DMS153 (cell line): Measurements from ENCODE around the gene ESYT2.

Source experiments
- DNase-seq: peaks from one replicate; lab custom pipeline; 2025; lab: John Stamatoyannopoulos, UW

Gene ESYT2

DNA sequence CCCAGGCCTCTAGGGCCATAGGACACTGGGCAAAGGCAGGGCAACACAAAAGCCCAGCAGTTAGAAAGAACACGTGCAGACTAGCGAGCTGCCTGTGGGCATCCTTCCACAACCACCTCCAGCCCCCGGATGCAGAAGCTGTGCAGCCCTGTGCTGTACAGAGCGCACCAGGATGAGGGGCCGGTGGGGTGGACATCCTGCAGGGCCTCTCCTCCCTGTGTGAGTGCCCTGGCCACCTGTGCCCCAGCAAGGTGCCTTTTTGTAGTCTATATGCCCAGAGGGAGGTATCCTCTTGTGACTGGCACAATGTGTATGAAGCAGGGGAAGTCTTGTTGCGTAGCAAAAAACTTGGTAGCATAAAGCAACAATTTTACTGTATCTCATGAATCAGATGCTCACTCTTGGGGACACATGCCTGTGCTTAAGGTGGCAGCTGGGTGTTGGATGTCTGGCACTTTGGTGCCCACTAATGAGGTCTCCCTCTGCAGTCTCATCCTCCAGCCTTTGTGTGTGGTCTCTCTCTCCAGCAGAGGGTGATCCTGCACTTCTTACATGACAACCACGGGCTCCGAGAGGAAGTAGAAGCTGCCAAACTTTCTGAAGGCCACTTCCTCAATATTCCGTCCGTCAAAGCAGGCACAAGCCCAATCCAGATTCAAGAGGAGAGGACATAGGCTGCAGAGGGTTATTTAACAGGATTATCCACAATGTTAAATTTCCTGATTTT is 133.4 kb downstream of the ESYT2 start:
- DNase-seq = peak; percentile 61

DNA sequence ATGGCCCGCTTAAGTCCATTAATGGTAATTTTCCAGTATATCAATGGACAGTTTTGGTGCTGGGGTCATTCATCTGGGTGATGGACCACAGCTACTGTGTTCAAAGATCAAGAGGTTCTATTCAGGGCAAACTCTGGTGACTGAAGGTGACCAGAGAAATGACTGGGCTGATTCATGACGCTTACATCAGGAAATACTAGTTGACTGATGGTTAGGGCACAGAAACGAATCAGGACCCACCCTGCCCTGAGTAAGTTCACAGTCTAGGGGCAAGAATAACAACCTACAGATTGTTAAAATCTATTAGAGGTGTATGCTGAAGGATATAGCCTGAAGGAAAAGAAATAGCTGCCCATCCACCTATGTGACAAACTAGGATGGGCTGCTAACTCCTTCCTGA is 134.3 kb downstream of the ESYT2 start:
- no peak for DNase-seq

DNA sequence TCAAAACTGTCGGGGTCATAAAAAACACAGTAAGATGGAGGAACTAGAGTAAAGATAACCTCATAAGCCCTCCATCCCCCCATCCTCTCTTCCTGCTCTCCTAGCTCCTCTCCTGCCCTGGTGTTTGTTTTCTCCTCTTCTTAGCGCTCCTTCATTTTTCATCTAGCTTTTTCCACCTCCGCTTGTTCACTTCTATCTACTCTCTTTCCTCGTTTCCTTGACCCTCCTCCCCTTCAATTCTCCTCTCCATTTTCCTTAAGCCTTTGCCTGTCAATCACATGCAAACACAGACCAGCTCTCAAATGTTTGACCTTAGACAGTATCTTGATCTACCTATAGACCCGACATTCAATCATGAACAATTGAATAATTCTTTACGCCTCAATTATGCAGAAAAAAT is 134.7 kb downstream of the ESYT2 start:
- no peak for DNase-seq

DNA sequence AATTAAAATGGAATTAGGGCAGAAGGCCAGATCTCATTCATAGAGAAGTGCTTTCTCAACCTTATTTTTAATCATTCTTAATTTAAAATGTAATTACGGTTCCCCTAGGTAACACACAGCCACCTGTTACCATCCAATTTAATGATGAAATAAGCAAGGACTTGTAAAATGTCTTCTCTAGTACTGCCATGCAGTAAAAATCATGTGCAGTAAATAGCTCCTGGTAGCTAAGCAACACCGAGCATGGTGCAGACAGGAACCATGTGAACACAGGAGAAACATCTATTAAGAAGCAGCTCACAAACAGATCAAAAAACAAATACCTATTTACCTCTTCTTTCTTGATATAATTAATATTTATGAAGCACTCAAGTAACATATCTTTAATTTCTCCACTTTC is 139.8 kb downstream of the ESYT2 start:
- no peak for DNase-seq

DNA sequence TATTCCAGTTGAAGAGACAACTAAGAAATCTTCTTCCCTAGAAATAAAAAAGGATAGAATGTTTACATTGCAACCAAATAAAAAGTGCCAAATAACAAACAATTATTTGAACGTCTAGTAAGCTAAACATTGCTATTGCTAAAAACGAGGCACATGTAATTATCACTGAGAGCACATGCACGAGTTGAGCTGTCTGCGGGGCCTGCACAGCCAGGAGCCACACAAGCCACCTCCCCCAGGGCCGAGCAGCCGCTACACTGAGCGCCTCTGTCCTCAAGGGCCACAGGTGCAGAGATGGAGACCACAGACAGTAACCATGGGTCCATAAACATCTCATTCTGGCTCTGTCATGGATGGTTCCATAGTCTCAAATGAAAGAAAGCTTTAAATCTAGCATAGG is 141.9 kb downstream of the ESYT2 start:
- DNase-seq = no peak

DNA sequence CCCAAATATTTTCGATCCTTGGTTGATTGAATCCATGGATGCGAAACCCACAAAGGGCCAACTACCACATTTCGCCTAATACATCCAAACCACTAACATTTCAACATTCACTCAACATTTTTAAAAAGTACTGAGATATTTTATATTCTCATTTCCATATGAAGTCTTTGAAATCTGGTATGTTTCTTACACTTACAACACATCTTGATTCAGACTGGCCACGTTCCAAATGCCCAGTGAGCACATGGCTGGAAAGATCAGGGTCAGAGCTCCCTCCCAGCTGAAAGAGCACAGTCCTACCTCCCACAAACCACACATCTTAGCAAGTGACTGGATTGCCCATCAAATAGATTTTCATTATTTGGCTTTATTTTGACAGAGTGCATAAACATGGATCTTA is 143.6 kb downstream of the ESYT2 start:
- no peak for DNase-seq

DNA sequence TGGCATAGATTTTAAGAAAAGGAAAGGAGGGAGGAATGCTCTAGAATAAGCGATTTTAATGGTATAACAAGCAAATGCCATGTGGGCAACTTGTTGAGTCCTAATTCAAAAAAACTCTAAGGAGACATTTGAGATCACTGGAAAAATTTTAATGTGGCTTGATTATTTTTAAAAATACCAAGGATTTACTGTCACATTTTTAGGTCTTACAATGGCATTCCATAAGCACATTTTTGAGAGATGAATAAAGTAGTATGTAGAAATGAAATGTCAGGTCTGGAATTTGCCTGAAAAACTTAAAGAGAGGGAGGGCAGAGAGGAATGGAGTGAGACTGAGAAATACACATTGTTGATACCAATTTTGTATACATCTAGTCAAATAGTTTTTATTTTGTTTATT is 145.0 kb downstream of the ESYT2 start:
- DNase-seq = no peak

DNA sequence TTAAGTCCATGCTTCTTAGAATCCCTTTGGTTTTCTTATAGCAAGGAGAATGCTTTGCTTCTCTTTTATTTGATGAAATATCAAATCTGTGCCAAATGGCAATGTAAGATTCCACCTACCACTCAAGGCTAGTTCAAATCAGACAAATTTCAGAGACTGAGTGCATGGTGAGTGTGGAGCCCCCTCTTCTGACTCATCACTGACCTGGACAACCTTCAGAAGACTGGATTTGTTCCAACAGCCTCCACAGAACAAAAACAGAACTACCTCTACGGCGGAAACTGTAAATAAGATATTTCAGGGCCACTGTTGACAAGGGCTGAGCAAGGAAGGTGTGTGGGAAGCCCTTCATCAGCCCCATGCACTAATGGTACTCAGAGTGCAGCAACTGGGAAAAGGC is 145.8 kb downstream of the ESYT2 start:
- DNase-seq = no peak

DNA sequence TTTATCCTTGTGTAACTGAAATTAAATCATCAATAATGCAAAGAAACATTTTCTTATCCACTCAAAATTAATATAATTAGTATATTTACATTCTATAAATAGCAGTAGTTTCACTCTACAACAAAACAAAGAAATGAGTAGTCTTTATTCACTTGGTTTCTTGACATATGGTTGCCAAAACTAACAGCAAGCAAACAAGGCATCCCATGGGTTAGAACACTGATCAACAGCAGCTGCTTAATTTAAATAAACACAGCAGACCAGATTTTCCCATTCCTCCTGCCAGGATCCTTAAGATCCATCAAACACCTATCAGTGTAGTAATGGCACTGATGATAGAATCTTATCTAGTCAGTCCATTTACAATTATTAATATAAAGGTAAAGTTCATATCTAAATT is 146.9 kb downstream of the ESYT2 start:
- DNase-seq = no peak
